ENCODE measurements around the gene PIBF1. TPM values are rescaled to one million over a fixed set of nuclear protein-coding genes. Genes with fewer than 3 reads are reported as not detected.
"Not testable (repeated sequence)": the region's sequence is repeated elsewhere in the genome, so short reads cannot be mapped to it uniquely, and the experiment has no call there.

Gene PIBF1
- total and polyA plus RNA-seq, 5 donors, result 10.5 to 17.7 (median 12.4) TPM

- WGBS, result 95% methylated on average over 1 of the region's 1 CpG
- intact Hi-C loops (cut with DNase I), result no loop called here
- no peaks in the 10 kb centered on the region for H3K4me1 ChIP-seq (ENCODE audit: control insufficient read depth, insufficient read depth, low read length)
- no peaks in the 10 kb centered on the region for H3K9me3 ChIP-seq (ENCODE audit: control insufficient read depth, low read length)
- DNase-seq, result no peak
- no peak for ATAC-seq
- H3K27me3 ChIP-seq (ENCODE audit: control insufficient read depth, insufficient read depth), result no peaks in the 10 kb centered on the region
- H3K27ac ChIP-seq (ENCODE audit: low read length), result no peak overlapping the region
- no peak overlapping the region for H3K4me3 ChIP-seq (ENCODE audit: low read length)
These were observed 130.0 kb downstream of the PIBF1 start for GRCh38 chr13:72911981-72912380.

GRCh38 chr13:72920097-72920496 lies 138.2 kb downstream of the PIBF1 start:
- no peaks in the 10 kb centered on the region for H3K9me3 ChIP-seq (ENCODE audit: control insufficient read depth, low read length)
- no peaks in the 10 kb centered on the region for H3K27me3 ChIP-seq (ENCODE audit: control insufficient read depth, insufficient read depth)
- H3K4me3 ChIP-seq (ENCODE audit: low read length), result no peak overlapping the region
- DNase-seq, result peak in 2 of 3 donors; percentile 30 to 39
- WGBS, result 54% methylated on average over 2 of the region's 2 CpGs
- peak; percentile 83 to 89 for ATAC-seq
- H3K27ac ChIP-seq (ENCODE audit: low read length), result no peak overlapping the region
- H3K4me1 ChIP-seq (ENCODE audit: control insufficient read depth, insufficient read depth, low read length), result peaks cover 3% of the 10 kb centered on the region
- intact Hi-C loops (cut with DNase I), result no loop called here

DNA sequence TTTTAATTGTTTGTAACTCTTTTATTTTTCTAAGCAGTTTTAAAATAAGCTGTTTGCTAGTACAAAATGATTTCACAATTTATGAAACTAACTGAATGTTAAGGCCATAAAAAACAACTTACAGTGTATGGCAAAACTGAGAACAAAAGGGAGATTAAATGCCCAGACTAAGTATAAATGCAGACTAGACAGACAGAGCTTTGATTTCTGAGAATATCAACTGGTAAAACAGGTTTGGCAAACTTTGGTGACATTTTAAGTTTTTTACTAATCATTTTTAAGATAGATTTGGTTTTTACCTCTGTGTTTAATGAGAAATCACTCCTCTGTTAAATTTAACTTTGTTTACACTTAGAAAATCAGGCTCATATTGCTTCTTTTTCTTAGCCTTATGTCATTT lies 149.4 kb downstream of the PIBF1 start:
- DNase-seq (no peak), ATAC-seq (no peak)
- Histone ChIP-seq H3K4me1 (ENCODE audit: control insufficient read depth, insufficient read depth, low read length) (no peaks in the 10 kb centered on the region), H3K27me3 (ENCODE audit: control insufficient read depth, insufficient read depth) (no peaks in the 10 kb centered on the region), H3K27ac (ENCODE audit: low read length) (no peak overlapping the region), H3K4me3 (ENCODE audit: low read length) (no peak overlapping the region), H3K9me3 (ENCODE audit: control insufficient read depth, low read length) (no peaks in the 10 kb centered on the region)
- intact Hi-C loops (cut with DNase I), result no loop called here

DNA sequence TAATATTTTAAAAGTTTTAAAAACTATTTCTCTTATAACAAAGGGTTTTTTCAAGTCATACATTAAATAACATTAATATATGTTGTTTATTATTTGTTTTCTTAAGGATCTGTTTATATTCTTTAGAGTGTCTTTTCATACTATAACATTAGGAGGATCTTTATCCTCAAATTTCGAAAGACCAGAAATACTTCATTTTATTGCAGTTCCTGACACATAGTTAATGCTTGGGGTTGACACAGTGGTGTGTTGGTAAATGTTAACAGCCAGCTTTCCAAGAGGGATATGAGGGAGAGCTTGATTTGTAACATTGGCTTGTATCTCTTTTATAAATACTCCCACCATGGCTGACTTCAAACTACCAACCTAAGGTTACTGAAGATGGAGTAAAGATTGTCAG lies 150.3 kb downstream of the PIBF1 start:
- 95% methylated on average over 1 of the region's 1 CpG for WGBS
- DNase-seq, result no peak
- intact Hi-C loops (cut with DNase I), result no loop called here
- Histone ChIP-seq H3K9me3 (ENCODE audit: control insufficient read depth, low read length) (no peaks in the 10 kb centered on the region), H3K4me1 (ENCODE audit: control insufficient read depth, insufficient read depth, low read length) (no peaks in the 10 kb centered on the region), H3K27me3 (ENCODE audit: control insufficient read depth, insufficient read depth) (no peaks in the 10 kb centered on the region), H3K4me3 (ENCODE audit: low read length) (no peak overlapping the region), H3K27ac (ENCODE audit: low read length) (no peak overlapping the region)
- no peak for ATAC-seq

DNA sequence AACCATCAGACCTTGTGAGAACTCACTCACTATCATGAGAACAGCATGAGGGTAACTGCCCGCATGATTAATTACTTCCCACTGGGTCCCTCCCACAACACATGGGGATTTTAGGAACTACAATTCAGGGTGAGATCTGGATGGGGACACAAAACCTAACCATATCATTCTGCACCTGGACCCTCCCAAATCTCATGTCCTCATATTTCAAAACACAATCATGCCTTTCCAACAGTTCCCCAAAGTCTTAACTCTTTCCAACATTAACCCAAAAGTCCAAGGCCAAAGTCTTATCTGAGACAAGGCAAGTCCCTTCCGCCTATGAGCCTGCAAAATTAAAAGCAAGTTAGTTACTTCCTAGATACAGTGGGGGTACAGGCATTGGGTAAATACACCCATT lies 164.3 kb downstream of the PIBF1 start:
- H3K4me1 ChIP-seq (ENCODE audit: control insufficient read depth, insufficient read depth, low read length); ATAC-seq; H3K4me3 ChIP-seq (ENCODE audit: low read length); DNase-seq; H3K27ac ChIP-seq (ENCODE audit: low read length); intact Hi-C loops (cut with DNase I); H3K9me3 ChIP-seq (ENCODE audit: control insufficient read depth, low read length); H3K27me3 ChIP-seq (ENCODE audit: control insufficient read depth, insufficient read depth): not testable (repeated sequence)
- over 99% methylated on average over 2 of the region's 2 CpGs for WGBS

GRCh38 chr13:72952529-72953141 lies 170.7 kb downstream of the PIBF1 start:
- no peak for DNase-seq
- no peak overlapping the region for H3K27ac ChIP-seq (ENCODE audit: low read length)
- H3K4me3 ChIP-seq (ENCODE audit: low read length), result no peak overlapping the region
- 94% methylated on average over 1 of the region's 1 CpG for WGBS
- no peaks in the 10 kb centered on the region for H3K27me3 ChIP-seq (ENCODE audit: control insufficient read depth, insufficient read depth)
- H3K4me1 ChIP-seq (ENCODE audit: control insufficient read depth, insufficient read depth, low read length), result no peaks in the 10 kb centered on the region
- no peaks in the 10 kb centered on the region for H3K9me3 ChIP-seq (ENCODE audit: control insufficient read depth, low read length)
- ATAC-seq, result no peak
- intact Hi-C loops (cut with DNase I), result no loop called here

GRCh38 chr13:72953391-72953965 lies 171.5 kb downstream of the PIBF1 start:
- no peak overlapping the region for H3K4me3 ChIP-seq (ENCODE audit: low read length)
- ATAC-seq, result no peak
- H3K27ac ChIP-seq (ENCODE audit: low read length), result no peak overlapping the region
- 99% methylated on average over 6 of the region's 6 CpGs for WGBS
- no peaks in the 10 kb centered on the region for H3K4me1 ChIP-seq (ENCODE audit: control insufficient read depth, insufficient read depth, low read length)
- H3K9me3 ChIP-seq (ENCODE audit: control insufficient read depth, low read length), result no peaks in the 10 kb centered on the region
- peak in 1 of 3 donors; percentile 33 for DNase-seq
- H3K27me3 ChIP-seq (ENCODE audit: control insufficient read depth, insufficient read depth), result no peaks in the 10 kb centered on the region
- intact Hi-C loops (cut with DNase I), result no loop called here

- ATAC-seq, result no peak
- WGBS, result 87% methylated on average over 1 of the region's 1 CpG
- intact Hi-C loops (cut with DNase I), result no loop called here
These were observed 177.7 kb downstream of the PIBF1 start for GRCh38 chr13:72959643-72960042.

DNA sequence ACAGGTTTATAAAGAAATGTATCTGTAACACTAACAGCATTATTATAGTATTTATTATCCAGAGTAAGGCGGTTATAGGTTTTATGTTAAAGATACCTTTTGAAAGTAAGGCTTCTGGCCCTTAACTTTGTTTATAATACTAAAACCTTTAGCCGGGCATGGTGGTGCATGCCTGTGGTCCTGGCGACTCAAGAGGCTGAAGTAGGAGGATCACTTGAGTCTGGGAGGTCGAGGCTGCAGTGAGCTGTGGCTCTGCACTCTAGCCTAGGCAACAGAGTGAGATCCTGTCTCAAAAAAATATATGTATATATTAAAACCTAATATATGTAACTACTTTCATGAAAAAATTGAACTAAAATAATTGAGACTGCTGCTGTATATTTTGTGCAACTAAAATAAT lies 178.2 kb downstream of the PIBF1 start:
- H3K9me3 ChIP-seq (ENCODE audit: control insufficient read depth, low read length), result no peaks in the 10 kb centered on the region
- intact Hi-C loops (cut with DNase I), result no loop called here
- no peak overlapping the region for H3K27ac ChIP-seq (ENCODE audit: low read length)
- ATAC-seq (no peak), DNase-seq (no peak)
- no peaks in the 10 kb centered on the region for H3K4me1 ChIP-seq (ENCODE audit: control insufficient read depth, insufficient read depth, low read length)
- H3K27me3 ChIP-seq (ENCODE audit: control insufficient read depth, insufficient read depth), result no peaks in the 10 kb centered on the region
- 96% methylated on average over 4 of the region's 4 CpGs for WGBS
- H3K4me3 ChIP-seq (ENCODE audit: low read length), result no peak overlapping the region

More at GRCh38 chr13:72959643-72960042, 177.7 kb downstream of the PIBF1 start:
- no peak overlapping the region for H3K27ac ChIP-seq (ENCODE audit: low read length)
- H3K4me1 ChIP-seq (ENCODE audit: control insufficient read depth, insufficient read depth, low read length), result no peaks in the 10 kb centered on the region
- H3K4me3 ChIP-seq (ENCODE audit: low read length), result no peak overlapping the region
- no peaks in the 10 kb centered on the region for H3K27me3 ChIP-seq (ENCODE audit: control insufficient read depth, insufficient read depth)
- no peaks in the 10 kb centered on the region for H3K9me3 ChIP-seq (ENCODE audit: control insufficient read depth, low read length)
- DNase-seq, result no peak

- ATAC-seq, result no peak
- no peaks in the 10 kb centered on the region for H3K27me3 ChIP-seq (ENCODE audit: control insufficient read depth, insufficient read depth)
- no peak overlapping the region for H3K27ac ChIP-seq (ENCODE audit: low read length)
- no peaks in the 10 kb centered on the region for H3K4me1 ChIP-seq (ENCODE audit: control insufficient read depth, insufficient read depth, low read length)
- H3K9me3 ChIP-seq (ENCODE audit: control insufficient read depth, low read length), result no peaks in the 10 kb centered on the region
- intact Hi-C loops (cut with DNase I), result no loop called here
- no peak for DNase-seq
- H3K4me3 ChIP-seq (ENCODE audit: low read length), result no peak overlapping the region
These were observed 178.6 kb downstream of the PIBF1 start for GRCh38 chr13:72960541-72960940.

- DNase-seq (no peak), ATAC-seq (no peak)
- Histone ChIP-seq H3K9me3 (ENCODE audit: control insufficient read depth, low read length) (no peaks in the 10 kb centered on the region), H3K4me1 (ENCODE audit: control insufficient read depth, insufficient read depth, low read length) (no peaks in the 10 kb centered on the region), H3K27me3 (ENCODE audit: control insufficient read depth, insufficient read depth) (no peaks in the 10 kb centered on the region), H3K4me3 (ENCODE audit: low read length) (no peak overlapping the region), H3K27ac (ENCODE audit: low read length) (no peak overlapping the region)
- intact Hi-C loops (cut with DNase I), result no loop called here
- WGBS, result 57% methylated on average over 1 of the region's 1 CpG
These were observed 181.8 kb downstream of the PIBF1 start for GRCh38 chr13:72963762-72964161.

Data from right cardiac atrium (tissue), 5 donors.